Mucosa of rectum (tissue), 2 donors: ENCODE measurements around the gene KRT83.

ENCODE experiments used
- H3K27ac ChIP-seq, 2 donors: one replicate each; pipeline ENCODE4 v1.7.0; 2013; ENCODE audit warnings: inconsistent platforms in 2 of 2, low read depth in 2 of 2, low read length in 2 of 2
- H3K27me3 ChIP-seq, 2 donors: one replicate each; pipeline ENCODE4 v1.7.0; 2013; ENCODE audit warnings: low read length in 2 of 2; ENCODE audit not compliant: control insufficient read depth in 2 of 2, insufficient read depth in 2 of 2
- H3K36me3 ChIP-seq, 2 donors: one replicate each; pipeline ENCODE4 v1.7.0; 2013; ENCODE audit warnings: low read length in 2 of 2; ENCODE audit not compliant: control insufficient read depth in 2 of 2, insufficient read depth in 2 of 2
- H3K4me1 ChIP-seq, 2 donors: one replicate each; pipeline ENCODE4 v1.7.0; 2013; ENCODE audit warnings: low read length in 2 of 2, mild to moderate bottlenecking in 1 of 2; ENCODE audit not compliant: control insufficient read depth in 2 of 2, insufficient read depth in 2 of 2
- H3K4me3 ChIP-seq, 2 donors: one replicate each; pipeline ENCODE4 v1.7.0; 2013; ENCODE audit warnings: low read length in 2 of 2
- H3K9ac ChIP-seq, 2 donors: one replicate each; pipeline ENCODE4 v1.7.0; 2013; ENCODE audit warnings: low read length in 2 of 2, low read depth in 1 of 2, mild to moderate bottlenecking in 1 of 2
- H3K9me3 ChIP-seq, 2 donors: one replicate each; pipeline ENCODE4 v1.7.0; 2013; ENCODE audit warnings: low read length in 2 of 2; ENCODE audit not compliant: control insufficient read depth in 2 of 2
- donor health status: healthy.
- donor health status: Normal muscosa, but diverticular disease.

Gene KRT83

DNA sequence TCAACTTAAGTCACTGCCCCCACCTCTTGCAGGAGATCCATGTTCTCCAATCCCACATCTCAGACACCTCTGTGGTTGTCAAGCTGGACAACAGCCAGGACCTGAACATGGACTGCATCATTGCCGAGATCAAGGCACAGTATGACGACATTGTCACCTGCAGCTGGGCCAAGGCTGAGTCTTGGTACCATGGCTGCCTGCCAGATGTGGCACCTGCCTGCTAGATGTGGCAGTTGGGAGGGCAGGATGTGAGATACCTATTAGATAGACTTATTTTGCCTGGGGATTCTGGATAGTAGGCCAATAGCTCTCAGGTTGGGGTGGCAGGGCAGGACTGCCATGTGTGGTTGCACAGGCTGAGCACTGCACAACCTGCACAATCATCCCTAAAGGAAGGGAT lies 54.7 kb downstream of the KRT83 start:
- H3K4me3 ChIP-seq, result no peak overlapping the region

DNA sequence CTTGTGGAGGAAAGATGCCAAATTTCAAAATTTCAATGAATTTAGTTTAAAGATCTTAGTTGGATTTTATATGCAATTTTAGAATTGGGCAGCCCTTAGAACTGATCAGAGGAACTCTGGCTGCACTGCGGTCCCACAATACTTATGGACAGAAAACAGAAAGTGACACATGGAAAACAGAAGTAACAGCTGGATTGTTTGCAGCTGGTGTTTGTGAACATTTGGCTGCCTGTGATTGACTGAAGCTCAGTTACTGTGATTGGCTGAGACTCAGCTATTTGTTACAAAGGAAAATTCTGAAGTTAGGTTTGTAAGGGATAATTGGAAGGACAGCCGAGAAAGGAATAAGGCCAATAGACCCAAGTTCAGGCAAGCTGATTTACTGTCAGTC lies 56.8 kb downstream of the KRT83 start:
- Histone ChIP-seq H3K27ac (no peak overlapping the region), H3K27me3 (peaks cover 0 to 3% of the 10 kb centered on the region in 2 donors), H3K9ac (no peak overlapping the region), H3K4me1 (no peaks in the 10 kb centered on the region), H3K9me3 (no peaks in the 10 kb centered on the region), H3K36me3 (no peaks in the 10 kb centered on the region), H3K4me3 (no peak overlapping the region)

More for the DNA sequence above, 54.7 kb downstream of the KRT83 start:
- Histone ChIP-seq H3K27ac (no peak overlapping the region), H3K9me3 (no peaks in the 10 kb centered on the region), H3K9ac (no peak overlapping the region), H3K27me3 (no peaks in the 10 kb centered on the region), H3K36me3 (no peaks in the 10 kb centered on the region), H3K4me1 (no peaks in the 10 kb centered on the region)
